HepG2 (cell line): ENCODE measurements around the gene UBALD1. TPM values are rescaled to one million over a fixed set of nuclear protein-coding genes. Genes with fewer than 3 reads are reported as not detected.
A peak's percentile ranks its signal among the peaks of the same experiment; 100 is the strongest.

ENCODE experiments used
- ATAC-seq: fragments of 200-7000 bp; cut with Tn5 transposase; 3 replicates; pipeline ENCODE4 v1.9.1; 2020; ENCODE audit warnings: mild to moderate bottlenecking, moderate library complexity
- BruUV-seq: library from RNA; stranded (reverse); fragments of 400-500 nt; replicated peaks from 2 replicates; lab custom pipeline; 2021; lab: Mats Ljungman, UMichigan
- CTCF ChIA-PET: fragments of 300-600 bp; formaldehyde crosslinking; extraction: SDS; loops from one replicate; lab custom pipeline; 2021; ENCODE audit warnings: low total read pairs, inconsistent platforms, low intra/inter-chr PET ratio; lab: Yijun Ruan, JAX
- POLR2A ChIA-PET: fragments of 350-600 bp; sonication (Branson Sonifier 250); formaldehyde crosslinking; loops from one replicate; lab custom pipeline; 2020; ENCODE audit warnings: antibody characterized with exemption, inconsistent platforms; lab: Yijun Ruan, JAX
- DNase-seq: peaks from one replicate; pipeline ENCODE4 v3.0.0-alpha.2; 2015; ENCODE audit warnings: low spot score
- FAIRE-seq: peaks from 3 replicates; lab custom pipeline; 2011; peaks lifted over from hg19 to GRCh38; lab: Jason Lieb, UNC
- H2AFZ ChIP-seq: one replicate; pipeline ENCODE4 v1.6.1; 2011; ENCODE audit warnings: low read length, inconsistent platforms
- H3K27ac ChIP-seq: fragments of 300-600 bp; 3 replicates; pipeline ENCODE4 v1.8.0; 2011; ENCODE audit warnings: mixed run types, mild to moderate bottlenecking, mixed read lengths, low read length, inconsistent platforms; ENCODE audit not compliant: insufficient read depth; ENCODE audit errors: extremely low read length
- H3K27me3 ChIP-seq, 2 experiments: fragments of 200-600 bp in 1 of 2; 2 replicates in 1 of 2; 3 replicates in 1 of 2; pipeline versions ENCODE4 v1.6.0 to v1.8.0; 2011; ENCODE audit warnings: low read length in 2 of 2, mild to moderate bottlenecking in 2 of 2, moderate library complexity in 2 of 2, inconsistent platforms in 1 of 2; ENCODE audit not compliant: insufficient read depth in 2 of 2, control insufficient read depth in 1 of 2
- H3K36me3 ChIP-seq, 2 experiments: fragments of 200-600 bp in 1 of 2; replicated peaks in 1 of 2; 2 replicates in 1 of 2; 3 replicates in 1 of 2; pipeline versions ENCODE4 v1.5.1 to v1.8.0; 2011; ENCODE audit warnings: low read length in 2 of 2, inconsistent platforms in 1 of 2; ENCODE audit not compliant: insufficient read depth in 2 of 2, control insufficient read depth in 1 of 2
- H3K4me1 ChIP-seq: 2 replicates; pipeline ENCODE4 v1.5.1; 2012; ENCODE audit warnings: low read length, inconsistent platforms; ENCODE audit not compliant: insufficient read depth
- H3K4me2 ChIP-seq: 2 replicates; pipeline ENCODE4 v1.6.0; 2011; ENCODE audit warnings: low read depth, low read length, inconsistent platforms
- H3K4me3 ChIP-seq, 3 experiments: fragments of 200-600 bp in 1 of 3; sonication (generic), shearing (Covaris generic) in 1 of 3; replicated peaks in 1 of 3; 2 replicates each; pipeline ENCODE4 v1.5.1; 2011 to 2016; ENCODE audit warnings: low read length in 3 of 3, inconsistent platforms in 2 of 3, low read depth in 2 of 3, mild to moderate bottlenecking in 2 of 3, control low read depth in 1 of 3, mixed read lengths in 1 of 3; ENCODE audit not compliant: insufficient read depth in 1 of 3
- H3K79me2 ChIP-seq: one replicate; pipeline ENCODE4 v1.6.1; 2011; ENCODE audit warnings: low read length, inconsistent platforms; ENCODE audit not compliant: insufficient read depth
- H3K9ac ChIP-seq: 2 replicates; pipeline ENCODE4 v1.6.0; 2011; ENCODE audit warnings: mild to moderate bottlenecking, low read depth, low read length, inconsistent platforms; ENCODE audit not compliant: insufficient read depth
- H3K9me3 ChIP-seq: 2 replicates; pipeline ENCODE4 v1.5.1; 2012; ENCODE audit warnings: mild to moderate bottlenecking, low read length
- H4K20me1 ChIP-seq: 2 replicates; pipeline ENCODE4 v1.6.0; 2011; ENCODE audit warnings: inconsistent platforms, mild to moderate bottlenecking, low read length, moderate library complexity; ENCODE audit not compliant: insufficient read depth
- MAX ChIP-seq: IDR thresholded peaks from 2 replicates; pipeline ENCODE4 v1.6.1; 2012; ENCODE audit warnings: inconsistent platforms
- TAF15 ChIP-seq: fragments of 200-400 bp; formaldehyde crosslinking; IDR thresholded peaks from one replicate; pipeline ENCODE4 v1.6.1; 2018; ENCODE audit warnings: mild to moderate bottlenecking, low read depth, low read length; ENCODE audit not compliant: poor library complexity, severe bottlenecking
- ZMYM3 ChIP-seq: sonication (generic); formaldehyde crosslinking; IDR thresholded peaks from 2 replicates; pipeline ENCODE4 v1.5.1; 2020; ENCODE audit warnings: mild to moderate bottlenecking, missing genetic modification reagents
- ZNF343 ChIP-seq: sonication (generic); formaldehyde crosslinking; IDR thresholded peaks from 2 replicates; pipeline ENCODE4 v1.4.0; 2020; ENCODE audit warnings: mild to moderate bottlenecking, missing genetic modification reagents
- ZNF687 ChIP-seq: sonication (generic); formaldehyde crosslinking; IDR thresholded peaks from 2 replicates; pipeline ENCODE4 v1.5.1; 2020; ENCODE audit warnings: mild to moderate bottlenecking, missing genetic modification reagents, moderate library complexity
- WGBS: methylation state at CpG from one replicate; pipeline ENCODE4 v1.1.6; 2017; ENCODE audit warnings: low lambda C conversion rate; 5-methylcytosine and 5-hydroxymethylcytosine counted together
- in situ Hi-C: cut with HindIII; loops from 2 replicates; pipeline ENCODE4 v1.10.0; 2017; ENCODE audit warnings: low pct_unique_long_range_greater_than_20kb; ENCODE audit not compliant: extremely low pct_ligation_motif_present
- intact Hi-C: fragments of 100-400 bp; cut with micrococcal nuclease; formaldehyde crosslinking; loops from one replicate; pipeline ENCODE4 v1.10.0; 2022; ENCODE audit not compliant: unreplicated experiment
- polyA plus RNA-seq, 8 experiments: library from polyadenylated mRNA; depleted of rRNA in 3 of 8; stranded (reverse) in 7 of 8; unstranded in 1 of 8; fragments of >200 nt; fragmentation: Illumina TruSeq in 4 of 8; extraction: Trizol in 4 of 8; gene quantifications; 2 replicates each; pipeline versions ENCODE4 v1.2.1 to v1.2.3, GENCODE V29; 2011 to 2016; ENCODE audit warnings: low read depth in 4 of 8, missing spikeins in 1 of 8, mixed read lengths in 1 of 8; ENCODE audit not compliant: insufficient read depth in 1 of 8
- total RNA-seq, 5 experiments: library from RNA; depleted of rRNA; stranded (reverse); fragments of >200 nt; fragmentation: Illumina TruSeq; extraction: Trizol; gene quantifications; 2 replicates each; pipeline ENCODE4 v1.2.3, GENCODE V29; 2016; ENCODE audit warnings: low read depth in 1 of 5

UBALD1 gene
- total and polyA plus RNA-seq, 2 of the 13 experiments (the other 11 are each of a cell fraction or from before 2014, with no cell fraction given) = 6.8 to 12.3 TPM

- TF ChIP-seq MAX = no peak
Observed at GRCh38 chr16:4597174-4597573, 17.5 kb downstream of the UBALD1 start (continued).

GRCh38 chr16:4594433-4595410 lies 20.0 kb downstream of the UBALD1 start:
- WGBS = 35% methylated on average over 21 of the region's 38 CpGs
- Histone ChIP-seq H3K4me3 (no peak overlapping the region), H3K27ac (no peak overlapping the region), H3K4me1 (no peaks in the 10 kb centered on the region), H3K27me3 (peaks cover 8 to 66% of the 10 kb centered on the region in 2 experiments), H4K20me1 (no peaks in the 10 kb centered on the region), H2AFZ (no peak overlapping the region), H3K79me2 (no peaks in the 10 kb centered on the region), H3K9me3 (no peaks in the 10 kb centered on the region), H3K4me2 (no peak overlapping the region), H3K36me3 (no peaks in the 10 kb centered on the region), H3K9ac (no peak overlapping the region)
- ChIA-PET CTCF (no interaction called here), POLR2A (no interaction called here)
- intact Hi-C loops (no loop called here), in situ Hi-C loops (no loop called here)
- BruUV-seq = no TSS peak
- ATAC-seq (no peak; the same call in 1 of the 3 replicates), DNase-seq (no peak), FAIRE-seq (no peak)
- TF ChIP-seq ZNF687 = 0 out of 2 replicates have a peak, but pooled peaks have one; percentile 21
- no peak for TF ChIP-seq TAF15
- TF ChIP-seq ZMYM3 (CRISPR knock-in tag) = peak; percentile 71
- TF ChIP-seq ZNF343 (CRISPR knock-in tag) = no peak
